Activated CD8-positive, alpha-beta memory T cell treated with anti-CD3 and anti-CD28 coated beads, Interleukin-2, amount 50 U/mL, for 48 hours (primary cell): ENCODE data around the gene ECSCR.

Experiments used
- DNase-seq: peaks from one replicate; pipeline ENCODE4 v3.0.0-alpha.2; 2020

Gene ECSCR

GRCh38 chr5:139473565-139473964, 11.0 kb upstream of the ECSCR start:
- DNase-seq: no peak

- no peak for DNase-seq
Measured at GRCh38 chr5:139473105-139473504, 10.6 kb upstream of the ECSCR start.

GRCh38 chr5:139472386-139473030, 10.0 kb upstream of the ECSCR start:
- DNase-seq: no peak

GRCh38 chr5:139470821-139471300, 8.3 kb upstream of the ECSCR start, which contains the start of gene SMIM33:
TSS of gene SMIM33 (plus strand) at chr5:139471004. CDS start at chr5:139471122, 118 bp downstream.
- DNase-seq: peak; percentile 71

GRCh38 chr5:139468421-139468931, 5.9 kb upstream of the ECSCR start:
- DNase-seq: no peak

GRCh38 chr5:139461698-139462097, 845 bp downstream of the ECSCR start:
- no peak for DNase-seq

GRCh38 chr5:139461176-139461575, 1.4 kb downstream of the ECSCR start:
- no peak for DNase-seq

- no peak for DNase-seq
Measured at GRCh38 chr5:139460455-139460854, 2.1 kb downstream of the ECSCR start.

- no peak for DNase-seq
Measured at GRCh38 chr5:139459451-139459934, 3.0 kb downstream of the ECSCR start.

GRCh38 chr5:139458580-139459407, 3.7 kb downstream of the ECSCR start:
- peak; percentile 79 for DNase-seq

- DNase-seq: peak; percentile 69
Measured at GRCh38 chr5:139457653-139458306, 4.8 kb downstream of the ECSCR start.

- no peak for DNase-seq
Measured at GRCh38 chr5:139457241-139457640, 5.3 kb downstream of the ECSCR start.

- DNase-seq: no peak
Measured at GRCh38 chr5:139456776-139457175, 5.8 kb downstream of the ECSCR start.

GRCh38 chr5:139454568-139455290, 7.8 kb downstream of the ECSCR start:
- no peak for DNase-seq

- no peak for DNase-seq
Measured at GRCh38 chr5:139453683-139454567, 8.6 kb downstream of the ECSCR start.

GRCh38 chr5:139451878-139452660, 10.5 kb downstream of the ECSCR start:
- DNase-seq: peak; percentile 51

GRCh38 chr5:139451176-139451575, 11.4 kb downstream of the ECSCR start:
- peak; percentile 47 for DNase-seq

GRCh38 chr5:139446956-139447779, 15.4 kb downstream of the ECSCR start:
- DNase-seq: peak; percentile 63

GRCh38 chr5:139445325-139446170, 17.0 kb downstream of the ECSCR start:
- peak; percentile 45 for DNase-seq
